Thyroid gland (tissue), 4 donors: ENCODE measurements around the gene NOP14.

Source experiments
- POLR2A ChIP-seq, 2 donors: fragments of 450-650 bp; IDR thresholded peaks; one replicate each; pipeline ENCODE4 v1.6.1; 2017; ENCODE audit warnings: antibody characterized with exemption in 2 of 2, mild to moderate bottlenecking in 2 of 2, moderate library complexity in 1 of 2
- TF ChIP-seq, protein P1 (sequence below), 6 experiments: fragments of 200-600 bp in 3 of 6; fragments of 450-650 bp in 3 of 6; sonication (generic) in 3 of 6; IDR thresholded peaks; one replicate each; pipeline ENCODE4 v1.5.1; 2016 to 2019; ENCODE audit warnings: antibody characterized with exemption in 6 of 6, mild to moderate bottlenecking in 2 of 6, inconsistent platforms in 1 of 6, moderate library complexity in 1 of 6

- TF ChIP-seq, protein P1, sequence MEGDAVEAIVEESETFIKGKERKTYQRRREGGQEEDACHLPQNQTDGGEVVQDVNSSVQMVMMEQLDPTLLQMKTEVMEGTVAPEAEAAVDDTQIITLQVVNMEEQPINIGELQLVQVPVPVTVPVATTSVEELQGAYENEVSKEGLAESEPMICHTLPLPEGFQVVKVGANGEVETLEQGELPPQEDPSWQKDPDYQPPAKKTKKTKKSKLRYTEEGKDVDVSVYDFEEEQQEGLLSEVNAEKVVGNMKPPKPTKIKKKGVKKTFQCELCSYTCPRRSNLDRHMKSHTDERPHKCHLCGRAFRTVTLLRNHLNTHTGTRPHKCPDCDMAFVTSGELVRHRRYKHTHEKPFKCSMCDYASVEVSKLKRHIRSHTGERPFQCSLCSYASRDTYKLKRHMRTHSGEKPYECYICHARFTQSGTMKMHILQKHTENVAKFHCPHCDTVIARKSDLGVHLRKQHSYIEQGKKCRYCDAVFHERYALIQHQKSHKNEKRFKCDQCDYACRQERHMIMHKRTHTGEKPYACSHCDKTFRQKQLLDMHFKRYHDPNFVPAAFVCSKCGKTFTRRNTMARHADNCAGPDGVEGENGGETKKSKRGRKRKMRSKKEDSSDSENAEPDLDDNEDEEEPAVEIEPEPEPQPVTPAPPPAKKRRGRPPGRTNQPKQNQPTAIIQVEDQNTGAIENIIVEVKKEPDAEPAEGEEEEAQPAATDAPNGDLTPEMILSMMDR (IDR thresholded peaks at IDR 0.05): no peak
- TF ChIP-seq POLR2A (IDR thresholded peaks at IDR 0.05): no peak
These were observed 55.4 kb downstream of the NOP14 start for GRCh38 chr4:2907706-2908293.
